GM23338 (cell line): ENCODE results near the gene ARL2. TPM values are rescaled to one million over a fixed set of nuclear protein-coding genes. Genes with fewer than 3 reads are reported as not detected.

Source experiments
- ATAC-seq: fragments of 200-7000 bp; cut with Tn5 transposase; 3 replicates; pipeline ENCODE4 v1.9.1; 2020
- DNase-seq: peaks from one replicate; pipeline ENCODE4 v3.0.0-alpha.2; 2015; ENCODE audit warnings: low spot score
- H2AFZ ChIP-seq: fragments of 200-600 bp; sonication (generic); 2 replicates; pipeline ENCODE4 v1.8.0; 2016; ENCODE audit warnings: antibody characterized with exemption, mild to moderate bottlenecking, moderate library complexity
- H3F3A ChIP-seq: fragments of 200-600 bp; sonication (generic); replicated peaks from 2 replicates; pipeline ENCODE4 v1.8.0; 2017; ENCODE audit warnings: antibody characterized with exemption, mixed run types, low read depth
- H3K27ac ChIP-seq: fragments of 200-600 bp; sonication (generic); 2 replicates; pipeline ENCODE4 v1.6.1; 2016; ENCODE audit warnings: low read depth
- H3K27me3 ChIP-seq: fragments of 200-600 bp; sonication (generic); 2 replicates; pipeline ENCODE4 v1.8.0; 2016; ENCODE audit warnings: mild to moderate bottlenecking, mixed run types, moderate library complexity; ENCODE audit not compliant: insufficient read depth
- H3K36me3 ChIP-seq: fragments of 200-600 bp; sonication (generic); 2 replicates; pipeline ENCODE4 v1.8.0; 2016; ENCODE audit warnings: mild to moderate bottlenecking; ENCODE audit not compliant: insufficient read depth
- H3K4me1 ChIP-seq: fragments of 200-600 bp; sonication (generic); 2 replicates; pipeline ENCODE4 v1.8.0; 2016; ENCODE audit warnings: mild to moderate bottlenecking, moderate library complexity; ENCODE audit not compliant: insufficient read depth
- H3K4me2 ChIP-seq: fragments of 200-600 bp; sonication (generic); 2 replicates; pipeline ENCODE4 v1.7.1; 2017; ENCODE audit warnings: mixed run types
- H3K4me3 ChIP-seq: fragments of 200-600 bp; sonication (generic); 2 replicates; pipeline ENCODE4 v1.6.1; 2016; ENCODE audit warnings: mixed run types
- H3K79me2 ChIP-seq: fragments of 200-600 bp; sonication (generic); replicated peaks from 2 replicates; pipeline ENCODE4 v1.8.0; 2017; ENCODE audit warnings: mild to moderate bottlenecking; ENCODE audit not compliant: insufficient read depth
- H3K9me2 ChIP-seq: fragments of 200-600 bp; sonication (generic); 2 replicates; pipeline ENCODE4 v1.8.0; 2017; ENCODE audit not compliant: insufficient read depth
- H4K20me1 ChIP-seq: fragments of 200-600 bp; sonication (generic); replicated peaks from 2 replicates; pipeline ENCODE4 v1.8.0; 2017; ENCODE audit warnings: mild to moderate bottlenecking; ENCODE audit not compliant: insufficient read depth
- H3K27ac Mint-ChIP-seq: 2 replicates; pipeline ENCODE4 v1.8.0; 2020; ENCODE audit warnings: inconsistent platforms, mild to moderate bottlenecking, moderate library complexity, mixed read lengths
- H3K27me3 Mint-ChIP-seq: 3 replicates; pipeline ENCODE4 v1.8.0; 2022; ENCODE audit warnings: low read depth, mild to moderate bottlenecking, moderate library complexity, mixed read lengths, inconsistent platforms; ENCODE audit not compliant: insufficient read depth, poor library complexity
- H3K36me3 Mint-ChIP-seq: 3 replicates; pipeline ENCODE4 v1.8.0; 2021; ENCODE audit warnings: low read depth, mild to moderate bottlenecking, inconsistent platforms, moderate library complexity, mixed read lengths
- H3K4me1 Mint-ChIP-seq: 3 replicates; pipeline ENCODE4 v1.8.0; 2020; ENCODE audit warnings: mild to moderate bottlenecking, inconsistent platforms, mixed read lengths
- H3K4me3 Mint-ChIP-seq: 3 replicates; pipeline ENCODE4 v1.8.0; 2021; ENCODE audit warnings: moderate library complexity, mild to moderate bottlenecking, inconsistent platforms, mixed read lengths
- H3K9me3 Mint-ChIP-seq: 3 replicates; pipeline ENCODE4 v1.8.0; 2020; ENCODE audit warnings: moderate library complexity, mild to moderate bottlenecking, inconsistent platforms, mixed read lengths
- CREB1 ChIP-seq: fragments of 250-450 bp; sonication (Bioruptor Pico); IDR thresholded peaks from 2 replicates; pipeline ENCODE4 v1.5.0; 2020; ENCODE audit warnings: low read depth, mild to moderate bottlenecking, moderate library complexity
- EZH2 ChIP-seq: fragments of 200-600 bp; sonication (generic); IDR thresholded peaks from one replicate; pipeline ENCODE4 v1.8.0; 2017; ENCODE audit warnings: antibody characterized with exemption, mild to moderate bottlenecking, low read depth; ENCODE audit not compliant: unreplicated experiment
- NANOG ChIP-seq: IDR thresholded peaks from 2 replicates; pipeline ENCODE4 v1.6.1; 2016; ENCODE audit warnings: antibody characterized with exemption, borderline replicate concordance
- POLR2AphosphoS5 ChIP-seq: IDR thresholded peaks from 2 replicates; pipeline ENCODE4 v1.6.1; 2016; ENCODE audit warnings: antibody characterized with exemption, low read depth
- STAT1 ChIP-seq: IDR thresholded peaks from one replicate; pipeline ENCODE4 v1.6.1; 2016; ENCODE audit warnings: antibody characterized with exemption; ENCODE audit not compliant: unreplicated experiment
- ZNF114 ChIP-seq: fragments of 250-450 bp; sonication (Bioruptor Pico); IDR thresholded peaks from 2 replicates; pipeline ENCODE4 v1.5.0; 2020; ENCODE audit warnings: mild to moderate bottlenecking, moderate library complexity
- ZNF331 ChIP-seq: fragments of 250-450 bp; sonication (Bioruptor Pico); IDR thresholded peaks from 2 replicates; pipeline ENCODE4 v1.5.0; 2020; ENCODE audit warnings: low read depth, mild to moderate bottlenecking, moderate library complexity
- polyA plus RNA-seq: library from polyadenylated mRNA; unstranded; fragments of >200 nt; fragmentation: Nextera tagmentation; extraction: Ambion mirVana; gene quantifications from 2 replicates; pipeline ENCODE4 v1.2.1, GENCODE V29; 2016
- total RNA-seq: library from RNA; depleted of rRNA; stranded (reverse); fragments of >200 nt; shearing (Covaris generic); gene quantifications from 2 replicates; pipeline ENCODE4 v1.2.3, GENCODE V29; 2014
- TF ChIP-seq, protein P1 (sequence below): fragments of 250-450 bp; sonication (Bioruptor Pico); IDR thresholded peaks from 2 replicates; pipeline ENCODE4 v1.5.0; 2020; ENCODE audit warnings: mild to moderate bottlenecking, moderate library complexity
- TF ChIP-seq, protein P2 (sequence below): IDR thresholded peaks from 2 replicates; pipeline ENCODE4 v1.6.1; 2016; ENCODE audit warnings: antibody characterized with exemption
- TF ChIP-seq, protein P3 (sequence below), 2 experiments: fragments of 200-600 bp in 1 of 2; sonication (generic) in 1 of 2; conservative IDR thresholded peaks; 2 replicates each; pipeline versions ENCODE4 v1.5.1 to v1.6.1; 2016 to 2017; ENCODE audit warnings: antibody characterized with exemption in 2 of 2, low read depth in 2 of 2, mild to moderate bottlenecking in 2 of 2, moderate library complexity in 1 of 2

ARL2 gene
- total and polyA plus RNA-seq, 2 experiments from 2014 or later: 193 to 236 TPM

DNA sequence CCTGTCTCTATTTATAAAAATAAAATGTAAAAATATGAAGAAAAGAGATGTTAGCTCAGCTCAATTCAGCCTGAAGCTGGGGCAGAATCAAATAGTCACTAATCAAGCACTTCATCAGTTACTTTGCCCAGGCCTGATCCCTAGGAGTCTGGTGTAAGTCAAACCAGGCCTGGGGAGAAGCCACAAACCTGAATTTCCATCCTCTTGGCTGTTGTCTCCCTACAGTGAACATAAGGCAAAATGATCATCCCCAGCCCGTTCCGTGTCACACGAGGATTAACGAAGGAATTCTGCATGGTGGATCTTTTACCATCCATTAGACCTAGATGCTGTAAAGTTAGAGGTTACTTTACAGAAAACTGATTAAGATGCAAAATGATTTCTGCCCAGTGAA lies 50.9 kb downstream of the ARL2 start:
- no peak for DNase-seq
- H3F3A ChIP-seq: no peaks in the 10 kb centered on the region
- Mint-ChIP-seq H3K27ac (no peak overlapping the region), H3K9me3 (no peaks in the 10 kb centered on the region), H3K27me3 (peaks cover 2% of the 10 kb centered on the region), H3K4me3 (no peak overlapping the region), H3K36me3 (no peaks in the 10 kb centered on the region), H3K4me1 (peaks cover 35% of the 10 kb centered on the region)
- H4K20me1 ChIP-seq: no peaks in the 10 kb centered on the region
- no peaks in the 10 kb centered on the region for H3K36me3 ChIP-seq
- no peak overlapping the region for H2AFZ ChIP-seq
- H3K27ac ChIP-seq: no peak overlapping the region
- ATAC-seq: no peak
- no peak overlapping the region for H3K4me2 ChIP-seq
- peaks cover 13% of the 10 kb centered on the region for H3K4me1 ChIP-seq
- no peak overlapping the region for H3K4me3 ChIP-seq
- no peaks in the 10 kb centered on the region for H3K9me2 ChIP-seq
- no peaks in the 10 kb centered on the region for H3K79me2 ChIP-seq
- no peaks in the 10 kb centered on the region for H3K27me3 ChIP-seq
- no peak for TF ChIP-seq EZH2
- no peak for TF ChIP-seq ZNF331 (CRISPR knock-in tag)
- TF ChIP-seq, protein P1, sequence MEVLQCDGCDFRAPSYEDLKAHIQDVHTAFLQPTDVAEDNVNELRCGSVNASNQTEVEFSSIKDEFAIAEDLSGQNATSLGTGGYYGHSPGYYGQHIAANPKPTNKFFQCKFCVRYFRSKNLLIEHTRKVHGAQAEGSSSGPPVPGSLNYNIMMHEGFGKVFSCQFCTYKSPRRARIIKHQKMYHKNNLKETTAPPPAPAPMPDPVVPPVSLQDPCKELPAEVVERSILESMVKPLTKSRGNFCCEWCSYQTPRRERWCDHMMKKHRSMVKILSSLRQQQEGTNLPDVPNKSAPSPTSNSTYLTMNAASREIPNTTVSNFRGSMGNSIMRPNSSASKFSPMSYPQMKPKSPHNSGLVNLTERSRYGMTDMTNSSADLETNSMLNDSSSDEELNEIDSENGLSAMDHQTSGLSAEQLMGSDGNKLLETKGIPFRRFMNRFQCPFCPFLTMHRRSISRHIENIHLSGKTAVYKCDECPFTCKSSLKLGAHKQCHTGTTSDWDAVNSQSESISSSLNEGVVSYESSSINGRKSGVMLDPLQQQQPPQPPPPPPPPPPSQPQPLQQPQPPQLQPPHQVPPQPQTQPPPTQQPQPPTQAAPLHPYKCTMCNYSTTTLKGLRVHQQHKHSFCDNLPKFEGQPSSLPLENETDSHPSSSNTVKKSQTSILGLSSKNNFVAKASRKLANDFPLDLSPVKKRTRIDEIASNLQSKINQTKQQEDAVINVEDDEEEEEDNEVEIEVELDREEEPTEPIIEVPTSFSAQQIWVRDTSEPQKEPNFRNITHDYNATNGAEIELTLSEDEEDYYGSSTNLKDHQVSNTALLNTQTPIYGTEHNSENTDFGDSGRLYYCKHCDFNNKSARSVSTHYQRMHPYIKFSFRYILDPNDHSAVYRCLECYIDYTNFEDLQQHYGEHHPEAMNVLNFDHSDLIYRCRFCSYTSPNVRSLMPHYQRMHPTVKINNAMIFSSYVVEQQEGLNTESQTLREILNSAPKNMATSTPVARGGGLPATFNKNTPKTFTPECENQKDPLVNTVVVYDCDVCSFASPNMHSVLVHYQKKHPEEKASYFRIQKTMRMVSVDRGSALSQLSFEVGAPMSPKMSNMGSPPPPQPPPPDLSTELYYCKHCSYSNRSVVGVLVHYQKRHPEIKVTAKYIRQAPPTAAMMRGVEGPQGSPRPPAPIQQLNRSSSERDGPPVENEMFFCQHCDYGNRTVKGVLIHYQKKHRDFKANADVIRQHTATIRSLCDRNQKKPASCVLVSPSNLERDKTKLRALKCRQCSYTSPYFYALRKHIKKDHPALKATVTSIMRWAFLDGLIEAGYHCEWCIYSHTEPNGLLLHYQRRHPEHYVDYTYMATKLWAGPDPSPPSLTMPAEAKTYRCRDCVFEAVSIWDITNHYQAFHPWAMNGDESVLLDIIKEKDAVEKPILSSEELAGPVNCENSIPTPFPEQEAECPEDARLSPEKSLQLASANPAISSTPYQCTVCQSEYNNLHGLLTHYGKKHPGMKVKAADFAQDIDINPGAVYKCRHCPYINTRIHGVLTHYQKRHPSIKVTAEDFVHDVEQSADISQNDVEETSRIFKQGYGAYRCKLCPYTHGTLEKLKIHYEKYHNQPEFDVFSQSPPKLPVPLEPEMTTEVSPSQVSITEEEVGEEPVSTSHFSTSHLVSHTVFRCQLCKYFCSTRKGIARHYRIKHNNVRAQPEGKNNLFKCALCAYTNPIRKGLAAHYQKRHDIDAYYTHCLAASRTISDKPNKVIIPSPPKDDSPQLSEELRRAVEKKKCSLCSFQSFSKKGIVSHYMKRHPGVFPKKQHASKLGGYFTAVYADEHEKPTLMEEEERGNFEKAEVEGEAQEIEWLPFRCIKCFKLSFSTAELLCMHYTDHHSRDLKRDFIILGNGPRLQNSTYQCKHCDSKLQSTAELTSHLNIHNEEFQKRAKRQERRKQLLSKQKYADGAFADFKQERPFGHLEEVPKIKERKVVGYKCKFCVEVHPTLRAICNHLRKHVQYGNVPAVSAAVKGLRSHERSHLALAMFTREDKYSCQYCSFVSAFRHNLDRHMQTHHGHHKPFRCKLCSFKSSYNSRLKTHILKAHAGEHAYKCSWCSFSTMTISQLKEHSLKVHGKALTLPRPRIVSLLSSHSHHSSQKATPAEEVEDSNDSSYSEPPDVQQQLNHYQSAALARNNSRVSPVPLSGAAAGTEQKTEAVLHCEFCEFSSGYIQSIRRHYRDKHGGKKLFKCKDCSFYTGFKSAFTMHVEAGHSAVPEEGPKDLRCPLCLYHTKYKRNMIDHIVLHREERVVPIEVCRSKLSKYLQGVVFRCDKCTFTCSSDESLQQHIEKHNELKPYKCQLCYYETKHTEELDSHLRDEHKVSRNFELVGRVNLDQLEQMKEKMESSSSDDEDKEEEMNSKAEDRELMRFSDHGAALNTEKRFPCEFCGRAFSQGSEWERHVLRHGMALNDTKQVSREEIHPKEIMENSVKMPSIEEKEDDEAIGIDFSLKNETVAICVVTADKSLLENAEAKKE (CRISPR knock-in tag): no peak
- TF ChIP-seq, protein P2, sequence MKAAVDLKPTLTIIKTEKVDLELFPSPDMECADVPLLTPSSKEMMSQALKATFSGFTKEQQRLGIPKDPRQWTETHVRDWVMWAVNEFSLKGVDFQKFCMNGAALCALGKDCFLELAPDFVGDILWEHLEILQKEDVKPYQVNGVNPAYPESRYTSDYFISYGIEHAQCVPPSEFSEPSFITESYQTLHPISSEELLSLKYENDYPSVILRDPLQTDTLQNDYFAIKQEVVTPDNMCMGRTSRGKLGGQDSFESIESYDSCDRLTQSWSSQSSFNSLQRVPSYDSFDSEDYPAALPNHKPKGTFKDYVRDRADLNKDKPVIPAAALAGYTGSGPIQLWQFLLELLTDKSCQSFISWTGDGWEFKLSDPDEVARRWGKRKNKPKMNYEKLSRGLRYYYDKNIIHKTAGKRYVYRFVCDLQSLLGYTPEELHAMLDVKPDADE: no peak
- TF ChIP-seq NANOG: no peak
- TF ChIP-seq POLR2AphosphoS5: no peak
- no peak for TF ChIP-seq CREB1
- TF ChIP-seq STAT1: no peak
- TF ChIP-seq, protein P3, sequence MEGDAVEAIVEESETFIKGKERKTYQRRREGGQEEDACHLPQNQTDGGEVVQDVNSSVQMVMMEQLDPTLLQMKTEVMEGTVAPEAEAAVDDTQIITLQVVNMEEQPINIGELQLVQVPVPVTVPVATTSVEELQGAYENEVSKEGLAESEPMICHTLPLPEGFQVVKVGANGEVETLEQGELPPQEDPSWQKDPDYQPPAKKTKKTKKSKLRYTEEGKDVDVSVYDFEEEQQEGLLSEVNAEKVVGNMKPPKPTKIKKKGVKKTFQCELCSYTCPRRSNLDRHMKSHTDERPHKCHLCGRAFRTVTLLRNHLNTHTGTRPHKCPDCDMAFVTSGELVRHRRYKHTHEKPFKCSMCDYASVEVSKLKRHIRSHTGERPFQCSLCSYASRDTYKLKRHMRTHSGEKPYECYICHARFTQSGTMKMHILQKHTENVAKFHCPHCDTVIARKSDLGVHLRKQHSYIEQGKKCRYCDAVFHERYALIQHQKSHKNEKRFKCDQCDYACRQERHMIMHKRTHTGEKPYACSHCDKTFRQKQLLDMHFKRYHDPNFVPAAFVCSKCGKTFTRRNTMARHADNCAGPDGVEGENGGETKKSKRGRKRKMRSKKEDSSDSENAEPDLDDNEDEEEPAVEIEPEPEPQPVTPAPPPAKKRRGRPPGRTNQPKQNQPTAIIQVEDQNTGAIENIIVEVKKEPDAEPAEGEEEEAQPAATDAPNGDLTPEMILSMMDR (conservative IDR thresholded peaks at IDR 0.05; ENCODE audit: low read depth in 2 of 2): no peak
- no peak for TF ChIP-seq ZNF114 (CRISPR knock-in tag)
